IMR-90 (cell line): ENCODE data around the gene MINDY2. TPM values are rescaled to one million over a fixed set of nuclear protein-coding genes. Genes with fewer than 3 reads are reported as not detected.
A peak's percentile ranks its signal among the peaks of the same experiment; 100 is the strongest.

Experiments used
- ATAC-seq: fragments of 200-7000 bp; cut with Tn5 transposase; 2 replicates; pipeline ENCODE4 v1.9.1; 2020; ENCODE audit warnings: low read depth, mild to moderate bottlenecking, moderate library complexity
- BruUV-seq: library from RNA; stranded (reverse); fragments of 400-500 nt; replicated peaks from 2 replicates; lab custom pipeline; 2021; lab: Mats Ljungman, UMichigan
- CTCF ChIA-PET: fragments of 300-600 bp; formaldehyde crosslinking; extraction: SDS; loops from one replicate; lab custom pipeline; 2021; ENCODE audit warnings: antibody characterized with exemption; lab: Yijun Ruan, JAX
- POLR2A ChIA-PET: fragments of 300-600 bp; sonication (Branson Sonifier 250); formaldehyde crosslinking; loops from one replicate; lab custom pipeline; 2022; ENCODE audit warnings: antibody characterized with exemption; ENCODE audit not compliant: unreplicated experiment; lab: Charles Lee
- DNase-seq: peaks from one replicate; pipeline ENCODE4 v3.0.0; 2013
- H2AFZ ChIP-seq: replicated peaks from 2 replicates; pipeline ENCODE3; 2013; ENCODE audit warnings: low read length, mild to moderate bottlenecking; ENCODE audit not compliant: poor library complexity
- H2AK5ac ChIP-seq: 2 replicates; pipeline ENCODE4 v1.6.1; 2013; ENCODE audit warnings: low read depth, low read length, inconsistent platforms
- H2AK9ac ChIP-seq: replicated peaks from 2 replicates; pipeline ENCODE3; 2013; ENCODE audit warnings: mild to moderate bottlenecking, low read depth, low read length, moderate library complexity; ENCODE audit not compliant: poor library complexity
- H2BK120ac ChIP-seq: 2 replicates; pipeline ENCODE4 v1.6.1; 2013; ENCODE audit warnings: low read depth, low read length, inconsistent platforms
- H2BK15ac ChIP-seq: 3 replicates; pipeline ENCODE4 v1.6.1; 2013; ENCODE audit warnings: low read depth, low read length, inconsistent platforms
- H2BK20ac ChIP-seq: 2 replicates; pipeline ENCODE4 v1.6.1; 2013; ENCODE audit warnings: low read depth, mild to moderate bottlenecking, inconsistent platforms, low read length, moderate library complexity
- H2BK5ac ChIP-seq: 2 replicates; pipeline ENCODE4 v1.6.1; 2013; ENCODE audit warnings: mild to moderate bottlenecking, low read depth, low read length, inconsistent platforms; ENCODE audit not compliant: poor library complexity, severe bottlenecking
- H3K14ac ChIP-seq: replicated peaks from 2 replicates; pipeline ENCODE4 v1.6.1; 2013; ENCODE audit warnings: low read depth, low read length, inconsistent platforms
- H3K18ac ChIP-seq: 2 replicates; pipeline ENCODE4 v1.6.1; 2013; ENCODE audit warnings: low read depth, low read length, control low read depth
- H3K23ac ChIP-seq: 2 replicates; pipeline ENCODE4 v1.6.1; 2013; ENCODE audit warnings: low read depth, low read length, inconsistent platforms
- H3K27ac ChIP-seq: 2 replicates; pipeline ENCODE4 v1.5.1; 2013; ENCODE audit warnings: mild to moderate bottlenecking, control low read depth, low read length; ENCODE audit not compliant: insufficient read depth
- H3K27me3 ChIP-seq: 2 replicates; pipeline ENCODE4 v1.6.1; 2013; ENCODE audit warnings: low read length; ENCODE audit not compliant: control insufficient read depth, insufficient read depth
- H3K36me3 ChIP-seq: 2 replicates; pipeline ENCODE4 v1.6.1; 2013; ENCODE audit warnings: low read length, mixed read lengths; ENCODE audit not compliant: control insufficient read depth, insufficient read depth
- H3K4ac ChIP-seq: 2 replicates; pipeline ENCODE4 v1.6.1; 2013; ENCODE audit warnings: low read depth, low read length, inconsistent platforms
- H3K4me1 ChIP-seq: 2 replicates; pipeline ENCODE4 v1.6.1; 2013; ENCODE audit warnings: low read length, mixed read lengths; ENCODE audit not compliant: control insufficient read depth, insufficient read depth
- H3K4me2 ChIP-seq: 2 replicates; pipeline ENCODE4 v1.6.1; 2013; ENCODE audit warnings: low read depth, mild to moderate bottlenecking, control low read depth, low read length, moderate library complexity
- H3K4me3 ChIP-seq: 2 replicates; pipeline ENCODE4 v1.5.1; 2013; ENCODE audit warnings: low read depth, mild to moderate bottlenecking, control low read depth, low read length, moderate library complexity; ENCODE audit not compliant: insufficient read depth
- H3K56ac ChIP-seq: 2 replicates; pipeline ENCODE4 v1.6.1; 2013; ENCODE audit warnings: low read length, inconsistent platforms; ENCODE audit not compliant: insufficient read depth; ENCODE audit errors: extremely low read depth
- H3K79me1 ChIP-seq, 2 experiments: 2 replicates each; pipeline ENCODE4 v1.6.1; 2013; ENCODE audit warnings: low read length in 2 of 2, inconsistent platforms in 1 of 2, low read depth in 1 of 2
- H3K9ac ChIP-seq: 2 replicates; pipeline ENCODE4 v1.6.1; 2013; ENCODE audit warnings: low read depth, low read length, control low read depth
- H3K9me1 ChIP-seq: 2 replicates; pipeline ENCODE4 v1.6.1; 2013; ENCODE audit warnings: low read length, inconsistent platforms; ENCODE audit not compliant: insufficient read depth
- H3K9me3 ChIP-seq: 2 replicates; pipeline ENCODE4 v1.6.1; 2013; ENCODE audit warnings: low read length; ENCODE audit not compliant: control insufficient read depth, insufficient read depth
- H4K20me1 ChIP-seq: 2 replicates; pipeline ENCODE4 v1.6.1; 2013; ENCODE audit warnings: low read length, inconsistent platforms; ENCODE audit not compliant: insufficient read depth
- H4K5ac ChIP-seq: 2 replicates; pipeline ENCODE4 v1.6.1; 2013; ENCODE audit warnings: mild to moderate bottlenecking, low read depth, low read length, control low read depth
- H4K8ac ChIP-seq, 2 experiments: 2 replicates each; pipeline ENCODE4 v1.6.1; 2013; ENCODE audit warnings: low read depth in 2 of 2, low read length in 2 of 2, control low read depth in 1 of 2, inconsistent platforms in 1 of 2
- H4K91ac ChIP-seq: 2 replicates; pipeline ENCODE4 v1.6.1; 2013; ENCODE audit warnings: low read depth, low read length, inconsistent platforms; ENCODE audit not compliant: insufficient read depth
- CEBPB ChIP-seq: IDR thresholded peaks from 2 replicates; pipeline ENCODE4 v1.6.1; 2012; ENCODE audit warnings: low read depth, low read length, improper control_type of control experiment
- CHD1 ChIP-seq: IDR thresholded peaks from 2 replicates; pipeline ENCODE4 v1.6.1; 2012; ENCODE audit warnings: low read depth, low read length, improper control_type of control experiment
- CTCF ChIP-seq: conservative IDR thresholded peaks from 2 replicates; pipeline ENCODE4 v1.5.1; 2012; ENCODE audit warnings: mild to moderate bottlenecking, low read depth, low read length, improper control_type of control experiment
- ELK1 ChIP-seq: fragments of 150-350 bp; IDR thresholded peaks from 2 replicates; pipeline ENCODE4 v1.6.1; 2016; ENCODE audit warnings: low read depth, mild to moderate bottlenecking, low read length, moderate library complexity, borderline replicate concordance
- FOS ChIP-seq: fragments of 150-350 bp; IDR thresholded peaks from 2 replicates; pipeline ENCODE4 v1.6.1; 2016; ENCODE audit warnings: low read depth, low read length
- MAZ ChIP-seq: IDR thresholded peaks from 2 replicates; pipeline ENCODE4 v1.6.1; 2012; ENCODE audit warnings: low read depth, mild to moderate bottlenecking, low read length, improper control_type of control experiment, moderate library complexity, borderline replicate concordance
- MXI1 ChIP-seq: IDR thresholded peaks from 2 replicates; pipeline ENCODE4 v1.6.1; 2012; ENCODE audit warnings: low read depth, mild to moderate bottlenecking, low read length, moderate library complexity, borderline replicate concordance
- POLR2A ChIP-seq: IDR thresholded peaks from 2 replicates; pipeline ENCODE4 v1.6.1; 2012; ENCODE audit warnings: mild to moderate bottlenecking, low read depth, low read length
- RAD21 ChIP-seq: IDR thresholded peaks from 2 replicates; pipeline ENCODE4 v1.6.1; 2012; ENCODE audit warnings: low read length, improper control_type of control experiment
- RFX5 ChIP-seq: IDR thresholded peaks from 2 replicates; pipeline ENCODE4 v1.8.0; 2012; ENCODE audit warnings: low read depth, mild to moderate bottlenecking, low read length, moderate library complexity
- SMC3 ChIP-seq: fragments of 150-350 bp; IDR thresholded peaks from 2 replicates; pipeline ENCODE4 v1.6.1; 2016; ENCODE audit warnings: low read depth, mild to moderate bottlenecking, antibody characterized with exemption, low read length, moderate library complexity
- WGBS, 2 experiments: methylation state at CpG; one replicate each; pipeline versions ENCODE4 v1.1.5 to v1.1.7; 2013; ENCODE audit warnings: missing lambda C conversion rate in 2 of 2; ENCODE audit not compliant: insufficient read length in 1 of 2; ENCODE audit errors: extremely low coverage in 2 of 2; 5-methylcytosine and 5-hydroxymethylcytosine counted together
- dilution Hi-C: fragments of 300-500 bp; cut with HindIII; formaldehyde crosslinking; loops from one replicate; pipeline ENCODE4 v1.14.3; 2018; ENCODE audit warnings: low sequenced_read_pairs; ENCODE audit not compliant: unreplicated experiment
- in situ Hi-C: fragments of 300-500 bp; cut with MboI; formaldehyde crosslinking; loops from 3 replicates; pipeline ENCODE4 v1.14.3; 2019; ENCODE audit warnings: low sequenced_read_pairs, inconsistent platforms, mixed read lengths
- intact Hi-C: fragments of 100-400 bp; cut with micrococcal nuclease; formaldehyde crosslinking; loops from 2 replicates; pipeline ENCODE4 v1.10.0; 2022
- polyA plus RNA-seq, 3 experiments: library from polyadenylated mRNA; depleted of rRNA; stranded (reverse); fragments of >200 nt; gene quantifications; 2 replicates each; pipeline ENCODE4 v1.2.3, GENCODE V29; 2012; ENCODE audit warnings: low replicate concordance in 1 of 3
- total RNA-seq: library from RNA; depleted of rRNA; stranded (reverse); fragments of >200 nt; gene quantifications from 2 replicates; pipeline ENCODE4 v1.2.3, GENCODE V29; 2012

The MINDY2 gene
- total and polyA plus RNA-seq, 2 of the 4 experiments (the other 2 are of a cell fraction): 4.0 to 9.3 TPM

- in situ Hi-C loops (no loop called here), dilution Hi-C loops (no loop called here), intact Hi-C loops (no loop called here)
- Histone ChIP-seq H3K4me2 (no peak overlapping the region), H4K8ac (no peak overlapping the region), H4K5ac (no peak overlapping the region), H3K4me1 (peaks cover 2% of the 10 kb centered on the region; the same call in 1 of the 2 replicates), H2AK9ac (no peak overlapping the region), H3K9me3 (no peaks in the 10 kb centered on the region), H2BK5ac (no peak overlapping the region), H3K9me1 (no peaks in the 10 kb centered on the region; the same call in 1 of the 2 replicates), H4K91ac (no peak overlapping the region), H2AFZ (no peak overlapping the region), H3K4ac (no peak overlapping the region), H3K9ac (no peak overlapping the region), H3K23ac (no peak overlapping the region), H3K56ac (no peak overlapping the region), H3K18ac (no peak overlapping the region), H3K79me1 (peaks cover 2% of the 10 kb centered on the region in 2 experiments; a peak in 1 of 4 replicates), H3K27ac (no peak overlapping the region), H2BK15ac (no peak overlapping the region), H3K27me3 (no peaks in the 10 kb centered on the region), H2BK120ac (no peak overlapping the region), H3K4me3 (no peak overlapping the region), H2AK5ac (no peak overlapping the region), H3K14ac (no peak overlapping the region), H4K20me1 (no peaks in the 10 kb centered on the region), H3K36me3 (peaks cover 10% of the 10 kb centered on the region), H2BK20ac (no peak overlapping the region)
- peak; percentile 67 for DNase-seq
- peak; percentile 46; the same call in 1 of the 2 replicates for ATAC-seq
- no TSS peak for BruUV-seq
- TF ChIP-seq POLR2A (no peak), RAD21 (no peak), CHD1 (no peak), MAZ (no peak), RFX5 (no peak), ELK1 (no peak), CEBPB (no peak), SMC3 (no peak), FOS (no peak), CTCF (no peak), MXI1 (no peak)
- ChIA-PET CTCF (no interaction called here), POLR2A (no interaction called here)
- no CpG with 5 or more reads among the region's 1 CpG for WGBS, 2 experiments
Observed at GRCh38 chr15:58873267-58873666, 102.2 kb downstream of the MINDY2 start.
